Measurements from ENCODE around the gene VCX3B. TPM values are rescaled to one million over a fixed set of nuclear protein-coding genes. Genes with fewer than 3 reads are reported as not detected.
"Not testable (repeated sequence)": the region's sequence is repeated elsewhere in the genome, so short reads cannot be mapped to it uniquely, and the experiment has no call there.

Gene VCX3B
- not detected for polyA plus RNA-seq (2013, experiment 1 of 2)
- polyA plus RNA-seq (2013, experiment 2 of 2): not detected

GRCh38 chrX:8464530-8464929 lies at the start of gene VCX3B:
VCX3B (plus strand) TSS chrX:8464830; CDS start chrX:8465451, 621 bp downstream.
- DNase-seq; H3K4me1 ChIP-seq (ENCODE audit: control insufficient read depth, insufficient read depth, low read depth, low read length); H3K27ac ChIP-seq (ENCODE audit: low read length, poor library complexity, severe bottlenecking); H2AFZ ChIP-seq (ENCODE audit: low read depth, low read length); H2AK5ac ChIP-seq (ENCODE audit: low read length, severe bottlenecking); H3K79me1 ChIP-seq (replicated peaks; ENCODE audit: low read length, poor library complexity, severe bottlenecking); H3K4me2 ChIP-seq (ENCODE audit: low read length, poor library complexity, severe bottlenecking); H2BK15ac ChIP-seq (ENCODE audit: low read depth, poor library complexity, severe bottlenecking); H3K23ac ChIP-seq (ENCODE audit: low read length in 2 of 2); H3K18ac ChIP-seq (ENCODE audit: low read depth in 1 of 2, low read length in 2 of 2); H3K14ac ChIP-seq (ENCODE audit: low read length in 2 of 2); H2BK5ac ChIP-seq (ENCODE audit: low read depth, low read length, poor library complexity, severe bottlenecking); H3K4ac ChIP-seq (ENCODE audit: low read depth in 1 of 2, low read length in 2 of 2); H4K8ac ChIP-seq (ENCODE audit: low read length); H3K27me3 ChIP-seq (ENCODE audit: control insufficient read depth in 1 of 2, insufficient read depth in 1 of 2, low read length in 2 of 2); H3K9me3 ChIP-seq (ENCODE audit: control insufficient read depth, low read length); H2BK12ac ChIP-seq (ENCODE audit: low read length in 2 of 2); H3K36me3 ChIP-seq (ENCODE audit: control insufficient read depth in 1 of 2, insufficient read depth in 2 of 2, low read depth in 1 of 2, low read length in 2 of 2); H2BK120ac ChIP-seq (ENCODE audit: low read depth, low read length); H4K91ac ChIP-seq (ENCODE audit: low read length); H3K4me3 ChIP-seq (ENCODE audit: insufficient read depth in 1 of 2, low read depth in 1 of 2, low read length in 2 of 2); H3K9ac ChIP-seq (ENCODE audit: low read length): not testable (repeated sequence)
- no CpG with 5 or more reads among the region's 3 CpGs for WGBS

- H3K23ac ChIP-seq (ENCODE audit: low read length in 2 of 2): no peak overlapping the region
- WGBS: 100% methylated on average over 1 of the region's 4 CpGs
These were observed 46.3 kb upstream of the VCX3B start for GRCh38 chrX:8418301-8418700.

GRCh38 chrX:8424912-8425311 lies 39.7 kb upstream of the VCX3B start:
- Histone ChIP-seq H3K18ac (ENCODE audit: low read depth in 1 of 2, low read length in 2 of 2) (no peak overlapping the region), H2BK15ac (ENCODE audit: low read depth, poor library complexity, severe bottlenecking) (no peak overlapping the region)
- WGBS: no CpG with 5 or more reads among the region's 1 CpG

More at GRCh38 chrX:8418301-8418700, 46.3 kb upstream of the VCX3B start:
- Histone ChIP-seq H3K9me3 (ENCODE audit: control insufficient read depth, low read length) (peaks cover 16% of the 10 kb centered on the region), H3K14ac (ENCODE audit: low read length in 2 of 2) (no peak overlapping the region), H3K18ac (ENCODE audit: low read depth in 1 of 2, low read length in 2 of 2) (no peak overlapping the region), H3K4ac (ENCODE audit: low read depth in 1 of 2, low read length in 2 of 2) (no peak overlapping the region), H3K79me1 (replicated peaks; ENCODE audit: low read length, poor library complexity, severe bottlenecking) (no peaks in the 10 kb centered on the region), H2BK15ac (ENCODE audit: low read depth, poor library complexity, severe bottlenecking) (no peak overlapping the region), H2AK5ac (ENCODE audit: low read length, severe bottlenecking) (no peak overlapping the region), H3K36me3 (ENCODE audit: control insufficient read depth in 1 of 2, insufficient read depth in 2 of 2, low read depth in 1 of 2, low read length in 2 of 2) (no peaks in the 10 kb centered on the region), H3K9ac (ENCODE audit: low read length) (no peak overlapping the region), H3K27me3 (ENCODE audit: control insufficient read depth in 1 of 2, insufficient read depth in 1 of 2, low read length in 2 of 2) (no peaks in the 10 kb centered on the region), H2BK12ac (ENCODE audit: low read length in 2 of 2) (no peak overlapping the region), H2AFZ (ENCODE audit: low read depth, low read length) (no peak overlapping the region), H2BK120ac (ENCODE audit: low read depth, low read length) (no peak overlapping the region), H4K91ac (ENCODE audit: low read length) (no peak overlapping the region), H3K4me1 (ENCODE audit: control insufficient read depth, insufficient read depth, low read depth, low read length) (no peaks in the 10 kb centered on the region), H3K4me2 (ENCODE audit: low read length, poor library complexity, severe bottlenecking) (no peak overlapping the region), H3K27ac (ENCODE audit: low read length, poor library complexity, severe bottlenecking) (no peak overlapping the region), H4K8ac (ENCODE audit: low read length) (no peak overlapping the region), H3K4me3 (ENCODE audit: insufficient read depth in 1 of 2, low read depth in 1 of 2, low read length in 2 of 2) (no peak overlapping the region), H2BK5ac (ENCODE audit: low read depth, low read length, poor library complexity, severe bottlenecking) (no peak overlapping the region)
- no peak for DNase-seq

DNA sequence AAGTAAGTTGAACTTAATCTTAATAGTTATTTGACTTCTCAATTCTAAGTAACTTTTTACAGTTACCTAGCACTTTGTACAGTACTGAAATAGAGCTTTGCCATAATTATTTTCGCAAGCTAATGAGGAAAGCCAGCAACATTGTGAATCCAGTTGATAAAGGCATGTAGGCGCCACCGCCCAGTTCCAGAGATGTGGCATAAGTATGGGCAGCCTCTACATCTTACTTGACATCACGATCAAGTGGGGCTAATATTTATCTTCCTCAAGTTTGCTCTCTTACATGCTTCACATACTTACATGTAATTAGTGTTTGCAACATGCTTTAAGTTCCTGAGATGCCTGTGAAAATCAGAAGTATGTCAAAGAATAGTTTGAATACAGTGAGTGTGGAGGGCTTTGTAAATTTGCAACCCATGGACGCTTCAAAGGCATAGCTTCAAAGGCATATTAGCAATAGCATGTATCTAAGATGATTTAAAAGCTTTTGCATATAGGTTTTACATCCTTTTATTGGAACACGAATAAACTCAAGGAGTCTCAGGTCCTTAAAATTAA lies 34.9 kb upstream of the VCX3B start:
- Histone ChIP-seq H2BK12ac (ENCODE audit: low read length in 2 of 2) (no peak overlapping the region), H3K18ac (ENCODE audit: low read depth in 1 of 2, low read length in 2 of 2) (no peak overlapping the region), H3K9ac (ENCODE audit: low read length) (no peak overlapping the region), H2BK15ac (ENCODE audit: low read depth, poor library complexity, severe bottlenecking) (no peak overlapping the region), H2AFZ (ENCODE audit: low read depth, low read length) (no peak overlapping the region), H3K4me1 (ENCODE audit: control insufficient read depth, insufficient read depth, low read depth, low read length) (no peaks in the 10 kb centered on the region), H3K4me2 (ENCODE audit: low read length, poor library complexity, severe bottlenecking) (no peak overlapping the region), H3K4me3 (ENCODE audit: insufficient read depth in 1 of 2, low read depth in 1 of 2, low read length in 2 of 2) (no peak overlapping the region), H3K27me3 (ENCODE audit: control insufficient read depth in 1 of 2, insufficient read depth in 1 of 2, low read length in 2 of 2) (no peaks in the 10 kb centered on the region), H3K27ac (ENCODE audit: low read length, poor library complexity, severe bottlenecking) (no peak overlapping the region), H4K8ac (ENCODE audit: low read length) (no peak overlapping the region), H3K79me1 (replicated peaks; ENCODE audit: low read length, poor library complexity, severe bottlenecking) (no peaks in the 10 kb centered on the region), H3K14ac (ENCODE audit: low read length in 2 of 2) (no peak overlapping the region), H2BK120ac (ENCODE audit: low read depth, low read length) (no peak overlapping the region), H3K23ac (ENCODE audit: low read length in 2 of 2) (no peak overlapping the region), H4K91ac (ENCODE audit: low read length) (no peak overlapping the region), H3K4ac (ENCODE audit: low read depth in 1 of 2, low read length in 2 of 2) (no peak overlapping the region), H2AK5ac (ENCODE audit: low read length, severe bottlenecking) (no peak overlapping the region), H3K9me3 (ENCODE audit: control insufficient read depth, low read length) (peaks cover 2% of the 10 kb centered on the region), H3K36me3 (ENCODE audit: control insufficient read depth in 1 of 2, insufficient read depth in 2 of 2, low read depth in 1 of 2, low read length in 2 of 2) (no peaks in the 10 kb centered on the region), H2BK5ac (ENCODE audit: low read depth, low read length, poor library complexity, severe bottlenecking) (no peak overlapping the region)
- 88% methylated on average over 3 of the region's 6 CpGs for WGBS
- no peak for DNase-seq

More at GRCh38 chrX:8424912-8425311, 39.7 kb upstream of the VCX3B start:
- Histone ChIP-seq H4K8ac (ENCODE audit: low read length) (no peak overlapping the region), H2BK120ac (ENCODE audit: low read depth, low read length) (no peak overlapping the region), H3K79me1 (replicated peaks; ENCODE audit: low read length, poor library complexity, severe bottlenecking) (no peaks in the 10 kb centered on the region), H3K27ac (ENCODE audit: low read length, poor library complexity, severe bottlenecking) (no peak overlapping the region), H2BK12ac (ENCODE audit: low read length in 2 of 2) (no peak overlapping the region), H3K27me3 (ENCODE audit: control insufficient read depth in 1 of 2, insufficient read depth in 1 of 2, low read length in 2 of 2) (no peaks in the 10 kb centered on the region), H3K36me3 (ENCODE audit: control insufficient read depth in 1 of 2, insufficient read depth in 2 of 2, low read depth in 1 of 2, low read length in 2 of 2) (no peaks in the 10 kb centered on the region), H3K23ac (ENCODE audit: low read length in 2 of 2) (no peak overlapping the region), H3K4me3 (ENCODE audit: insufficient read depth in 1 of 2, low read depth in 1 of 2, low read length in 2 of 2) (no peak overlapping the region), H3K14ac (ENCODE audit: low read length in 2 of 2) (no peak overlapping the region), H3K4me2 (ENCODE audit: low read length, poor library complexity, severe bottlenecking) (no peak overlapping the region), H4K91ac (ENCODE audit: low read length) (no peak overlapping the region), H3K4ac (ENCODE audit: low read depth in 1 of 2, low read length in 2 of 2) (no peak overlapping the region), H2BK5ac (ENCODE audit: low read depth, low read length, poor library complexity, severe bottlenecking) (no peak overlapping the region), H2AFZ (ENCODE audit: low read depth, low read length) (no peak overlapping the region), H3K9me3 (ENCODE audit: control insufficient read depth, low read length) (peaks cover 2% of the 10 kb centered on the region), H2AK5ac (ENCODE audit: low read length, severe bottlenecking) (no peak overlapping the region), H3K4me1 (ENCODE audit: control insufficient read depth, insufficient read depth, low read depth, low read length) (no peaks in the 10 kb centered on the region), H3K9ac (ENCODE audit: low read length) (no peak overlapping the region)
- no peak for DNase-seq
